Hematopoietic multipotent progenitor cell (in vitro differentiated cells): ENCODE measurements around the gene HECW1. TPM values are rescaled to one million over a fixed set of nuclear protein-coding genes. Genes with fewer than 3 reads are reported as not detected.
A peak's percentile ranks its signal among the peaks of the same experiment; 100 is the strongest.
"Not testable (repeated sequence)": the region's sequence is repeated elsewhere in the genome, so short reads cannot be mapped to it uniquely, and the experiment has no call there.

ENCODE experiments used
- DNase-seq, 3 donors: peaks; one replicate each; pipeline ENCODE4 v3.0.0-alpha.2; 2011 to 2015; ENCODE audit warnings: low read depth in 2 of 3, low spot score in 2 of 3
- total RNA-seq: library from RNA; depleted of rRNA; stranded (reverse); fragments of >200 nt; gene quantifications from one replicate; pipeline ENCODE4 v1.2.3, GENCODE V29; 2012

The HECW1 gene
- total RNA-seq, 1 donor = not detected

DNA sequence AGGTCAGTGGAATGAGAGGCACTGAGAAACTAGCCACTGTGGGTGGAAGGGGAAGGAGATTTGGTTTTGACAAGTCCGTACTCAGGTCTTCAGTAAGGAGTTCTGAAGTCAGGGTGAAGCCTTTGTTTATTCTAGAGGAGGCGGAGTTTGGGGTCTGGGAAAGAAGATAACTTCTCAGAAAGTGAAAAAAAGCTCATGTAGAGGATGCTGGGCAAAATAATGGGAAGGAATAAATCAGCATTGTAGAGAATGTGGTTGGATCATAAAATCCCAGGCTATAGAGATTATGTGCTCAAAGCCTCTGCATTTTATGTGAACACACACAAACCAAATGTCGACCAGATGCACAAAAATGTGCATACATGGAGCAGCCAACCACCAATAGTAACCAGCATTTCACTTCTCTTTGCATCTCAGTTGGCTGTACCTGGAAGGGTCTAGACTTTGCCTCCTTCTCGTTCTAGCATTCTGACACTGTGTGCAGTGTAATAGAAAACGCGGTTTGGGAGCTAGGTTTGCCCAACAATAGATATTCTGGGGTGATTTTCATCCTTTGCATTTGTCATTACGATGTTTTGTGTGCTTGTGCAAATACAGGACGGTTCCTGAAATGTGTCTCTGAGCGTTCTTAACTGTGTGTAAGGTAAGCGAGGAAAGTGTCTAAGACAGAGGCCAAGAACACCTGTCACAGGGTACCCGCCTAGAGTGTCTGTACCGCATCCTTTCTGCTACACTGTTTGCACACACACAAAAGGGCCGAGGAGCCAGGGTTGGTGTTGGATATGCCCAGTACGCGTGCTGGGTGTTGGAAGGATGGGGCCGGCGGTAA is 603 bp upstream of the HECW1 start:
- no peak for DNase-seq

DNA sequence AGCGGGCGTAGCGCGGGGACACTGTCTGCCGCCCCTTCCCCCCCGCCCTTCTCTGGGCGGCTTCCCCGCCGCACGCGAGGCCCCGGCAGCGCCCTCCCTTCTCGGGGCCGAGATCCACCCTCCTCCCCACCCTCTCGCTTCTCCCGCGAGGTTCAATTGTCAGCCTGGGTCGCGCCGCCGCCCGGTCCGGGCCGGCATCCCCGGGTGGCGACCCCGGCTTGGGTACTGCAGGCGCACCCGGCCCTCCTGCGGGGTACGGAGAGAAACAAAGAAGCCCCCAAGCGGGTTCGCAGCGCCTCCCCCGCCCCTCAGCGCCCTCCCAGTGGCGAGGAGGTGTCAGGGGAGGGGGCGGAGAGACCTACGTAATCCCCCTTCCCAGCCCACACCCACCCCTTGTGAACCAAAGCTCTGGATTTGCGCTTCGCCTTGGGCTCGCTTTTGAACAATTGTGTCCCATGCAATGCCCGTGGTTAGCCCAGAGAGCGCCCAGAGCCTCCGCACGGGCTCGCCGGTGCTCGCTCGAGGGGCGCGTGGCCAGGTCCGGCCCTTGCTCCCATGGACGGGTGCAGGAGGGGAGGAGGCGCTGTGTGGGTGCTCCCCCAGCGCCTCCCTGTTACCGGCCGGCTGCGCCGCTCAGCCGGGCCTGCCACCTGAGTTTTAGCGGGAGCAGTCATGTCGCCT is 634 bp downstream of the HECW1 start:
- peak in 2 of 3 donors; percentile 22 to 39 for DNase-seq

DNA sequence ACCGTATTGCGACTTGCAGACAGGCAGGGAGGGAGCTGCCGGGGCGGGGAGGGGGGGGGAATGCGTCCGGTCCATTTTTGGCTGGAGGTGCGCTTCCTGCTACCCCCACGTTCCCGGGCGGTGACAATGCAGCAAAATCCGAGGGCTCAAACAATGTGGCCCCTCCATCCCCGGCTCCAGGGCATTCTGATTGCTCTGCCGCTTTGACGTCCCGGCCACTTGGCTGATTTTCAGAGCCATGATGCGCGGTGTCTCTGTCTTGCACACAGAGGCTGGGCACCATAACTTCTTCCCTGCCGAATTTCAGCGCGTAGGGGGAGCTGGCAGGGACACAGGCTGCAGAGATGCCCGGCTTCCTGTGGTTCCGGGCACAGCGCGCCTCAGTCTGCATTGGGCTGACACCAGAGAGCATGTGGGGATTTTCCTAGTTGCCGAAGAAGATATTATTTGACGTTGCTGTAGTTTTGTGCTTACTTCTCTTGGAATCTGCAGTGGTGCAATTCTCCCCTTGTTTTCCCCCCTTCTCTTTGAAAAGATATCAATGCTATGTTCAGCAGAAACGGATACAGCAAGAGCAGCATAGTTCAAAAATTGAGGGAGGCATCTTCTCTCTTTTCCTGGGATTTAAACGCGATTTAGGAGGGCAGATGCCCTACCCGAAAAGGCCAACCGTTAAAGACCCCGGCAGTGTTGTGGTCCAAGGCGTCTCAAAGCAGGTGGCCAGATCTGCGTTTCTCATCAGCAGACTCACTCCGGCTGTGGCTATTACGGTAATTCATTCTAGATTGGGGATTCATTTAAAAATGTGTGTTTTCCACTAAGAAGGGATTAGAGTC is 1.4 kb downstream of the HECW1 start:
- DNase-seq = no peak

DNA sequence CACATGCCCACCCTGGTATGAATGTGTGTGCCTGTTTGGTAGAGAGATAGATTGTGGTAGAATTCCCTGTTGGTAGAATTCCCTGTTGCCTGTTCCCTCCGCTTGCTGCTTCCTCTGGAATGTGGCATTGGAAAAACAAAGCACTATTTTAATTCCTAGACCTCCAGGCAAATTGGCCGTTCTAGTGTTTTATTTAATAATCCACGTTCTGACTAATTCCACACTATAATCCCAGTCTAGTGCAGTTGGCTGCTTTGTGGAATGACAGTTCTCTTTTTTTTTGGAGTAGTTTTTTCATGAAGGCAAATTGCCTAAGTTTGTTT is 2.0 kb downstream of the HECW1 start:
- no peak for DNase-seq

DNA sequence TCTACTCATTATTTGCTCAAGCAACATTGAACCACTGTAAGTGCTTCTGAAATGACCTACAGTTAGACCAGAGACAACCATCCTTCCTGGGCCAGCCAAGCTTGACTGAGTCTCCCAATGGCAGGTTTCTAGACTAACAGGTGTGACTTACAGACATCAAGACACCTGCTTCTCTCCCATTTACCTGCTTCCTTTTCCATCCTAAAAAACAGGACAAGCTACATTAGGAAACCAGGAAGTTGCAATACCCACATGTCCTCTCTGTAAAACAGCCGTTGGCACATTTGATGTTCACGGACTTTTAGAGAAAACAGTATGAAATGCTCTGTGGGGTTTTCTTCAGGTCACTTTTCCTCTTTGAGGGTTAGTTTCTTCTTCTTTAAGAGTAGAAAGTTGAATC is 4.0 kb downstream of the HECW1 start:
- no peak for DNase-seq

DNA sequence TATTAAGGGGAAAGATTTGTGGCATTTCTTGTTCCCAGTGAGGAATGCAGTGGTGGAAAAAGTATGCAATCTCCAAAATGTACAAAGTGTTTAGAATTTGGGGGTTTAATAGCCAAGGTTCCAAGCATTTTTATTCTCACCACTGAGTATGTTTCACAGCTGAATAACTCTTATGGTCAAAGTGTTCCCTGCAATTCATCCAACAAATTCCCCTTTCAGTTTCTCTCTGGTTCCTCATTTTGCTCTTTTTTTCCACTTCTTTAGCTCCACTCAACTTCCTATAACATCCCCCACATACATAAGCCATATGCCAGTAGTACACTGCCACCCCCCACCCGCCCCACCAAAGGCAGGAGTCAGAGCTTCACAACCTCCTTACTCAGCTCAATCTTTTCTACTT is 4.6 kb downstream of the HECW1 start:
- DNase-seq = no peak

DNA sequence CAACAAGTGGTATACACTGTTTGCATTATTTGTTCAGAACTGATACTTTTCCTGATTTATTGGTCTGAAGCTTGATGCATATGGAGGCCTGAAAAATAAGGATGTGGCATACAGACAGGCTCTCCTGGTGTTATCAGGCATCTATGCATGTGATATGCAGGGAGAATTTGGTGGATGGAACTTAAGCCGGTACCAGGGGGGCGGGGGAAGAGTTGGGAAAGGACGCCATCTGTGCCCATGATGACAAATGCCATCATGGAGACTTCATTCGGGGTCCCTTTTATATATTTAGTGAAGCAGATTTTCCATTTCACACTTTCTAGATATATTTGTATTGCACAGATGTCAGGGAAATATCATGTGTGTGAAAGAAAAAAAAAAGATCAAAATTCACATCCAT is 5.4 kb downstream of the HECW1 start:
- no peak for DNase-seq

DNA sequence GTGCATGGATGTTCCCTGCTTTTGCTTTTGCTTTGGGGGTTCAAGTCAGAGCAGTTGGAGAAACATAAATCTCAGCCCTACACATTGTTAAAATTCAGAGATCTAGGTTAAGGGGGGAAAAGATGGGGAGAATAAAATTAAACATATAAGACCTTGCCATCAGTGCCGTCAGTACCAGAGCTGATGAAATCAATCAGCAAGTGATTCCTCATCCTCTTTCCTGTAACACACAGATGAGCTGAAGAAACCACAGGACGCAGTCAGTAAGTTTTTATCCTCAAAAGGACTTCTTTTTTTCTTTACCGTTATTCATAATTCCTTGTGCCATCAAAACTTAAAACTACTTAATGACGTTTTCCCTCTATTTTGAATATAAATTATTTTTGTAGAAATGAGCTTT is 5.9 kb downstream of the HECW1 start:
- DNase-seq = no peak

DNA sequence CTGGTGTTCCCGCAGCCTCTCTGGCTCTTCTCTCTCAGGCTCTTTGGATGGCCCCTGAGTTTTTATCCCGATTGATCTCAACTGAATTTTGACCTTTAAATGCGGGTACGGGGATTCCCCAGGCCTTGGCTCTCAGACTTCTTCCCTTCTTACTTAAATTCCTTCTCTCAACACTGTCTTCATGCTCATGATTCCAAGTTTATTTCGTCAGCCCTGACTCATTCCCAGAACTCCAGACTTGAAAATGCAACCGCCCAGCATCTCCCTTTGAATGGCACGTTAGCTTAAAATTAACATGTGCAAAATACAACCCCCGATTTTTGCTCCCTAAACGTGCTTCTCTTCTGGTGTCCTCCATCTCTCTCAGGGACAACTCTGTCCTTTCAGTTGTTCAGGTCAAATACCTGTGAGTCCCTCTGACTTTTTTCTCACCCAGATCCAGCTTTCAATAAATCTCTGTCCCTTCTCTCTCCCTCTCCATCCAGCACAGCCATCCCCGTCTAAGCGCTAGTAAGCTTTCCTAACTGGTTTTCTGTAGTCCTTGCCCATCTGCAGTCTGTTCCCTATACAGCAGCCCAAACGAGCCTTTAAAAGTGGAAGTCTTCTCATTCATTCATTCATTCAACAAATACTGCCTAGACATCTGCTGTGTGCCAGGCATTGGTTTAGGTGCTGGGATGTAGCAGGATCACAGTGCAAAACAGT is 7.1 kb downstream of the HECW1 start:
- no peak for DNase-seq

DNA sequence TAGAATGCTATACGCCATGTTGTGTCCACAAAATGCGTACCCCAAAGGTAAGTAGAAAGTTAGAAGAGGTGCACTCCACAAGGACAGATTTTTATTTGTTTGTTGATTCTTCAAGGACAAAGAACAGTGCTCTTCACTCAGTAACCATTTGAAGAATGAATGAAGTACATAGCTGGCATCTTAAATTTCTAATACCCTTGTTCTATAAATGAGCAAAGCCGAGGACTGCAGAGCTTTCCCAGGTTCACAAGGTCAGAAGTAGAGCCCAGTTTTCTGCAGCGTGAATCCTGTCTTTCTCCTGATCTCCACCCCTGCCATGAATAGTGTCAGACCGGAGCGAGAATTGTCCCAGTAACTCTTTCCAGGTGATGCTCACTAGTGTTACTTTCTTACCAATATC is 9.5 kb downstream of the HECW1 start:
- no peak for DNase-seq

DNA sequence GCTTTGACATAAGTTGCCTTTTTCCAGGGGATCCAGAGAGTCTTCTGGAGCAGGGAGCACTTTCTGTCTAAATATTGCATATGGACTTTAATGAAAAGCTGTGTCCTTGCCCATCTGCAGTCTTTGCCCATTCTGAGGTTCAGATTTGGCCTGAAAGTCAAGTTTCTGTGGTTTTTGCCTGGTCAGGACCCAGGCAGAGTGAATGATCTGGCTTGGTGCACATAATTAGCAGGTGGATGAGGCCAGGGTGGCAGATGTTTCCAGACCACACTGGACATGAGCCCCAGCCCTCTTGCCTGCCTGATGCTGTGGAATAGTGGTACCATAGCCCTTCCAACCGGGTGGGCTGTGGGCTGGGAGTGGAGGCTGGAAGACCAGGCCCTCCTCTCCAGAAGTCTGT is 11.0 kb downstream of the HECW1 start:
- no peak for DNase-seq

DNA sequence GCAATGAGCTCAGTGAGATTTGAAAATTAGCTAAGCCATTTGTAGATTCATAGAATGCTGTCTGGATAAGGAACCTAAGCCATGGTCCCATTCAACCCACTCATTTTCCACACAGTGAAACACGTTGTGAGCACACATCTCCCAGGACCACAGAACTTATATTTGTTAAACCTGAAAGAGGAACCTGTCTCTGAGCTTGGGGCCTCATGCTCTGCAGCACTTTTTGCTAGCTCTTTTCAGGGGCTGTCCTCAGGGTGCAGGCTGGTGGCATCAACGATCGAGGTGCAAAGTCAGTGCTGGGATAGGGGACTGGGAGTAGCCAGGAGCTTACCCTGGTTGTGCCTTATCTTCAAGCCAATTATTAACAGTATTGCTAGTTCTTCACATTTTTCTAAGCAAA is 11.9 kb downstream of the HECW1 start:
- DNase-seq = no peak

DNA sequence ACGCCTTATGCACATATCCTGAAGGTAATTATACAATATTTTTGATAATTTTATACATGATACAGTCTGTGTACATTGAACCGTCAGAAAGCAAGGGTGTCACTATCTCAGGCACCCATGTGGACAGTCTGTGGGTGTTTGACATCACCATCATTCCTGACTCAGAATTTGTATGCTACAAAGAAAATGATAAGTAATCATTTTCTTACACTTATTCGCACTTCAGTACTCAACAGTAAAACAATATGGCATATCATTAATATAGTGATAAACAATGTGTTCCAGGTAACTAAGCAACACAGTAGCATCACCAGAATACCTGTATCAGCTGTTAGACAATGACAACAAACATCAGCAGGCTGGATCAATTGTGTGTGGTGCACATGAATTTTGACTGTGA is 17.9 kb downstream of the HECW1 start:
- no peak for DNase-seq

DNA sequence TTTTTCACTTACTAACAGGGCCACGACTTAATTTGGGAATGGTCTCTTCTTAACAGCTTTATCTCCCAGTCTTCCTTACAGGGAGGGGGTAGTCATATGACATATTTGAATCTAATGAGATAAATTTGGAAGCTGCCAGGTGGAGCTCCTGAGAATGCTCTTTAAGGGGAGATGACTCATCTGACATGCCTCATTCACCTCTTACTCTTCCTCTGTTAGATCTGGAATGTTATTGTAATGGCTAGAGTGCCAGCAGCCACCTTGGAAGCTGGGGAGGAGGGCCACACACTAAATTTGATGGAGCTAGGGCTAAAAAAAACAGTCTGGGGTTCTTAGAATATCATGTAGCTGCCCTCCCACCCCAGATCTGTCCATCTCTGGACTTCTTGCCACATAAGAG is 22.7 kb downstream of the HECW1 start:
- DNase-seq = no peak

DNA sequence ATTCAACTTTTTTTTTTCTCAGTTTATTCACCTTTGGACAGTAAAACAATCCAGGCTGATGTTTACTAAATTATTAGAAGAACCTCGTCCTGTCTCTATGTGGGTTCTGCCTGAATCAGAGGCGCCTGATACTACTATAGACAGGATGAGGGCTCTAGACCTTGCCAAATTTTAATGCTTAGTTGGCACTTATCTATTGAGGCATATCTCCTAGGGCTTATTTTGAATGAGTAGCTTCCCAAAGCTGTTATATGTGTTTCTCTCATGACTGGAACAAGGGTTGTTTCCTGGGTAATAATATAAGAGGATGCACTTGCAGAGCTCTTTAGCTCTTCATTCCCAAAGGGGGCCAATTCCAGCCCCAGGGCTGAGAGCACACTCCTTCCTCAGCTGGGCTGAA is 23.6 kb downstream of the HECW1 start:
- DNase-seq = no peak

DNA sequence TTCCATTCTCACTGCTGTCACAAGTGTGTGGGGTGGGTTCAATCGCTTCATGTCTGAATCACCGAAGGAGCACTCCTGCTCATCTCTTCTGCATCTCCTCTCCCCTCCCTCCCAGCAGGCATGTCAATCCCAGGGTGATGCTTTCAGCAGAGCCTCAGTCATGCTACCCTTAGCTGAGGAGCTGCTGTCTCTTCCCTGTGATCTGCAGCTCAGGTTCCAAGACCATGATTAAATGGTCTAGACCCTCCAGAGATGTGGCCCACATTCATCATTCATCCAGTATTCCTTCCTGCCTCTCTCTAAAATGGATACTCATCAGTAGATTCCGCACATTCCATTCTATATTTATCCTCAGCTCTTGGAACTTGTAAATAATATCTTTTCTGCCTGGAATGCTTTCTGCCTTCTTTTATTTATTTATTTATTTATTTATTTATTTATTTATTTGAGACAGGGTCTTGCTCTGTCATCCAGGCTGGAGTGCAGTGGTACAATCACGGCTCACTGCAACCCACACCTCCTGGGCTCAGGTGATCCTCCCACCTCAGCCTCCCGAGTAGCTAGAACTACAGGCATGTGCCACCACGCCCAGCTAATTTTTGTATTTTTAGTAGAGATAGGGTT is 24.8 kb downstream of the HECW1 start:
- DNase-seq = not testable (repeated sequence)

DNA sequence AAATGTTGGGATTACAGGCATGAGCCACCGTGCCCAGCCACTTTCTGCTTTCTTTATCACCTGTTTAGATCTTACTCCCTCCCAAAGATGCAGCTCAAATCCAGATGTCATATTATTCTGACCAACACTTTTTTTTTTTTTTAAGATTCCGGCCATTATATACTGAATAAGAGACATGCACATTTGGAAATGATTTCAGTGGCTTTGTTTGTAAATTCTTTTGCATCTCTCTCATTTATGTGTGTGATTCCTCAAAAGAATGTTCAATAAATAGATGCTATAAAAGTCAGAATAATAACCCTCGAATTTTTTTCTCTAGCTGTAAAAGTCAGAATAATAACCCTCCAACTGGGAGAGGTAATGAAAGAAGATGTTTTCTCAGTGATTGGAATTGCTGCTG is 25.4 kb downstream of the HECW1 start:
- no peak for DNase-seq

DNA sequence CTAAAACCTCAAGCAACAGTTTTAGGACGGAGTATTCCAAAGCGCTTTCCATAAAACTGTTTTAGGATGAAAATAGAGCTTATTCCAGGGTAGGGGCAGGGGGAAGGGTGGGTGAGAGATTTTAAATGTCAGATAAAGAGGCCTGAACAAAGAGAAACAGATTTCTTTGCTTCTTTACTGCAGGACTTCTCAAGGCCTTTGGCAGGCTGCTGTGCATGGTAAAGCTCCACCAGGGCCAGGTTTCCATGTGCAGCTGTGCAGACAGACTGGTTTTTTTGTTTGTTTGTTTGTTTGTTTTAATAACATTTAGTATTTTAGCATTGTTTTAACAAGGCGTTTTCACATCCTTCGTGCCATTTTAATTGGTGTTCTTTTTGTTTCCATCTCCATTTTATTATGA is 26.3 kb downstream of the HECW1 start:
- no peak for DNase-seq

DNA sequence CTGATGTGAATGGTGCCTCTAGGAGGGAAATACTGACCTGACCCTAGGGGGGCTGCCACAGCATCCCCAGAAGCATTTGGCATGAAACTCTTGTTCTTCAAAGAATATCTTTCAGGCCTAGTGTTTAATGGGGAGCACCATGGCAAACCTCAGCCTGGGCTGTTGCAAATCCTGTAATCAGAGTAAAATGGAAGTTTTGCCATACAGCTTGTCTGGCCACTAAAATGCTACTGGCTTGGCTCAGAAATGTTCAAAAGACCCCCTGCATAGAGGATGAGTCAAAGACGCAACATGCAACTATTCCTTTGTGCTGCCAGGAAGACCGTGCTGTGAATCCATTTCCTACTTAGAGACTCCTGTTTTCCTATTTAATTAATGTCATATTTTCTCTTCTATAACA is 26.7 kb downstream of the HECW1 start:
- no peak for DNase-seq

DNA sequence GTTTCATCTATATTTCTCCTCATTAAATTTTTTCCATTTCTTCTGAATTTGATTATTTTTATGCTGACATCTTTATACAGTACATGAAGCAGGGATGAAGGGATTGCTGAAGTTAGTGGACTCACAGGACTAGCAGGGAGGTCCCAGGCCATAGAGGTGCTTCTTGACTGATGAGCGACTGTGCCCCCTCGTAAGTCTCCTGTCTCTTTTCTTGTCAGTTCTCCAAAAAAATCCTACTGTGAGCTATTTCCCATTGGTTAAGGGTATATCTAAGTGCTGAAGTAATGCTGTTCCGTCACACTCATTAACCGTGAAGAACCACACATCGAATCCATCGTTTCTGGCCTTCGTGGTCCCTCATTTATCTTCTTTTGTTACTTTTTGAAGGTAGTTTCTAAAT is 27.7 kb downstream of the HECW1 start:
- no peak for DNase-seq

DNA sequence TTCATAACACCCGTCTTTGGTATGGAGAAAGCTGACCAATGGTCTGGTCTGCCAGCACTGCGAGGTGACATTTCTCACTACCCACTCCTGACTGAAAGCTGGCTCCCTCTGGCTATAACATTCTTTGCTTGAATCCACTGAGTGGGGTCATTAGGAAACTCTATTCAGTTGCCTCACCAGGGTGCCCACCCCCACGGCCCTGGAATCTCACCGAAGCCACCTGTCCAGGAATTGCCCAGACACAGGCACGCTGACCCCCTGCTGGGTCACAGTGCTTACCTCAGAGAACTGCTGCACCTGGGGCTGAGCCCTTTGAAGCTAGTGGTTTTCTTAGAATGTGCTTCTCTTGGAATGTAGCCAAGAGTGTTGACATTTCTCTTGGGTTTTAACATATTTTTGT is 28.6 kb downstream of the HECW1 start:
- no peak for DNase-seq
